B cell (primary cell): Measurements from ENCODE around the gene MON1B.

ENCODE experiments used
- EZH2 ChIP-seq: IDR thresholded peaks from 2 replicates; pipeline ENCODE4 v1.6.1; 2012; ENCODE audit warnings: borderline replicate concordance, low read depth, mild to moderate bottlenecking, moderate library complexity, low read length; ENCODE audit not compliant: insufficient read depth, poor library complexity, severe bottlenecking
- TF ChIP-seq, protein P1 (sequence below): fragments of 200-600 bp; IDR thresholded peaks from one replicate; pipeline ENCODE4 v1.8.0; 2022; ENCODE audit warnings: antibody characterized with exemption, mild to moderate bottlenecking

DNA sequence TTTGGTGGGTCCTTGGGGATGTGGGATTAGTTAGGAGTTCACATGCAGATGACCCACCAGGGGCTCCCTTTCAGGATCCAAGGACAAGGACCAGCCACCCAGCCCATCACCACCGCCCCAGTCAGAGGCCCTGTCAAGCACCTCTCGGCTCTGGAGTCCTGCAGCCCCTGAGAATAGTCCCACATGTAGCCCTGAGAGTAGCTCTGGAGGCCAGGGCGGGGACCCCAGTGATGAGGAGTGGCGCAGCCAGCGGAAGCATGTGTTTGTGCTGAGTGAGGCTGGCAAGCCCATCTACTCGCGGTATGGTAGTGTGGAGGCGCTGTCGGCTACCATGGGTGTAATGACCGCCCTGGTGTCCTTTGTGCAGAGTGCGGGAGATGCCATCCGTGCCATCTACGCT lies 2.4 kb downstream of the MON1B start:
- TF ChIP-seq, protein P1, sequence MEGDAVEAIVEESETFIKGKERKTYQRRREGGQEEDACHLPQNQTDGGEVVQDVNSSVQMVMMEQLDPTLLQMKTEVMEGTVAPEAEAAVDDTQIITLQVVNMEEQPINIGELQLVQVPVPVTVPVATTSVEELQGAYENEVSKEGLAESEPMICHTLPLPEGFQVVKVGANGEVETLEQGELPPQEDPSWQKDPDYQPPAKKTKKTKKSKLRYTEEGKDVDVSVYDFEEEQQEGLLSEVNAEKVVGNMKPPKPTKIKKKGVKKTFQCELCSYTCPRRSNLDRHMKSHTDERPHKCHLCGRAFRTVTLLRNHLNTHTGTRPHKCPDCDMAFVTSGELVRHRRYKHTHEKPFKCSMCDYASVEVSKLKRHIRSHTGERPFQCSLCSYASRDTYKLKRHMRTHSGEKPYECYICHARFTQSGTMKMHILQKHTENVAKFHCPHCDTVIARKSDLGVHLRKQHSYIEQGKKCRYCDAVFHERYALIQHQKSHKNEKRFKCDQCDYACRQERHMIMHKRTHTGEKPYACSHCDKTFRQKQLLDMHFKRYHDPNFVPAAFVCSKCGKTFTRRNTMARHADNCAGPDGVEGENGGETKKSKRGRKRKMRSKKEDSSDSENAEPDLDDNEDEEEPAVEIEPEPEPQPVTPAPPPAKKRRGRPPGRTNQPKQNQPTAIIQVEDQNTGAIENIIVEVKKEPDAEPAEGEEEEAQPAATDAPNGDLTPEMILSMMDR, result no peak
- no peak for TF ChIP-seq EZH2
